Measurements from ENCODE around the gene RRAD.
A peak's percentile ranks its signal among the peaks of the same experiment; 100 is the strongest.
"Not testable (repeated sequence)": the region's sequence is repeated elsewhere in the genome, so short reads cannot be mapped to it uniquely, and the experiment has no call there.

RRAD gene

GRCh38 chr16:66925322-66925840 lies at the start of gene RRAD:
Gene RRAD (minus strand): TSS chr16:66925535. CDS start chr16:66925179, 356 bp downstream.
- DNase-seq (ENCODE audit: low spot score): no peak

GRCh38 chr16:66974932-66975246 lies 49.6 kb upstream of the RRAD start:
- DNase-seq (ENCODE audit: low spot score): not testable (repeated sequence)

GRCh38 chr16:66974156-66974931 lies 49.0 kb upstream of the RRAD start:
- DNase-seq (ENCODE audit: low spot score): not testable (repeated sequence)

GRCh38 chr16:66973716-66974115 lies 48.4 kb upstream of the RRAD start:
- no peak for DNase-seq (ENCODE audit: low spot score)

GRCh38 chr16:66972983-66973382 lies 47.6 kb upstream of the RRAD start:
- DNase-seq (ENCODE audit: low spot score): no peak

- DNase-seq (ENCODE audit: low spot score): no peak
Observed at GRCh38 chr16:66970775-66971720, 45.7 kb upstream of the RRAD start.

- DNase-seq (ENCODE audit: low spot score): no peak
Observed at GRCh38 chr16:66968847-66969246, 43.5 kb upstream of the RRAD start.

GRCh38 chr16:66964049-66964448 lies 38.7 kb upstream of the RRAD start:
- no peak for DNase-seq (ENCODE audit: low spot score)

- DNase-seq (ENCODE audit: low spot score): no peak
Observed at GRCh38 chr16:66961914-66962313, 36.6 kb upstream of the RRAD start.

GRCh38 chr16:66961065-66961744 lies 35.9 kb upstream of the RRAD start, which contains the start of gene CES3:
Gene CES3 (plus strand): TSS chr16:66961266. CDS start chr16:66961308, 42 bp downstream.
- DNase-seq (ENCODE audit: low spot score): peak; percentile 68

- no peak for DNase-seq (ENCODE audit: low spot score)
Observed at GRCh38 chr16:66960270-66960669, 34.9 kb upstream of the RRAD start.

- no peak for DNase-seq (ENCODE audit: low spot score)
Observed at GRCh38 chr16:66959704-66960161, 34.4 kb upstream of the RRAD start.

GRCh38 chr16:66958857-66959703 lies 33.7 kb upstream of the RRAD start:
- DNase-seq (ENCODE audit: low spot score): no peak

GRCh38 chr16:66956154-66956457 lies 30.8 kb upstream of the RRAD start:
- not testable (repeated sequence) for DNase-seq (ENCODE audit: low spot score)

- not testable (repeated sequence) for DNase-seq (ENCODE audit: low spot score)
Observed at GRCh38 chr16:66955363-66956153, 30.2 kb upstream of the RRAD start.

GRCh38 chr16:66954097-66954659 lies 28.8 kb upstream of the RRAD start:
- DNase-seq (ENCODE audit: low spot score): peak; percentile 65

- DNase-seq (ENCODE audit: low spot score): no peak
Observed at GRCh38 chr16:66953462-66954096, 28.2 kb upstream of the RRAD start.

GRCh38 chr16:66952430-66953110 lies 27.2 kb upstream of the RRAD start:
- no peak for DNase-seq (ENCODE audit: low spot score)

All from kidney capillary endothelial cell (primary cell).